ENCODE measurements around the gene DCXR.

GRCh38 chr17:82037092-82037888, at the start of gene DCXR:
- TF ChIP-seq POLR2A (IDR thresholded peaks at IDR 0.05; ENCODE audit: low read depth, low read length), result peak; percentile 99
- no peak for TF ChIP-seq RCOR1 (conservative IDR thresholded peaks at IDR 0.05; ENCODE audit: low read depth, low read length)
- peak; percentile 83 to 94 (median 89) for TF ChIP-seq CTCF (IDR thresholded peaks at IDR 0.05 in 2 of 3, conservative IDR thresholded peaks at IDR 0.05 in 1 of 3; ENCODE audit: control insufficient read depth in 2 of 3, extremely low read depth in 1 of 3, insufficient read depth in 1 of 3, low read depth in 3 of 3, low read length in 3 of 3)
- no peak for TF ChIP-seq TARDBP (IDR thresholded peaks at IDR 0.05; ENCODE audit: borderline replicate concordance)
- peak; percentile 92 for TF ChIP-seq POLR2AphosphoS5 (IDR thresholded peaks at IDR 0.05; ENCODE audit: low read length)
- TF ChIP-seq ZZZ3 (IDR thresholded peaks at IDR 0.05; ENCODE audit: control insufficient read depth, insufficient read length, low read depth), result no peak
- no peak for TF ChIP-seq EP300 (IDR thresholded peaks at IDR 0.05; ENCODE audit: borderline replicate concordance in 1 of 2, control insufficient read depth in 1 of 2, low read depth in 2 of 2, low read length in 2 of 2)
- TF ChIP-seq CHD2 (IDR thresholded peaks at IDR 0.05; ENCODE audit: borderline replicate concordance, low read depth, low read length), result no peak
- TF ChIP-seq BCL3 (IDR thresholded peaks at IDR 0.05; ENCODE audit: borderline replicate concordance, insufficient read depth, low read depth, low read length, poor library complexity, severe bottlenecking), result peak; percentile 25
- no peak for TF ChIP-seq KDM1A (IDR thresholded peaks at IDR 0.05; ENCODE audit: borderline replicate concordance)
